Loucy (cell line): ENCODE results near the gene GCFC2.

Experiments
- EZH2phosphoT487 ChIP-seq: fragments of 200-600 bp; IDR thresholded peaks from 2 replicates; pipeline ENCODE4 v1.6.1; 2018; ENCODE audit warnings: antibody characterized with exemption, mild to moderate bottlenecking, moderate library complexity, borderline replicate concordance
- TF ChIP-seq, protein P1 (sequence below): fragments of 200-600 bp; sonication (generic); conservative IDR thresholded peaks from 2 replicates; pipeline ENCODE4 v1.5.1; 2014; ENCODE audit warnings: mild to moderate bottlenecking, antibody characterized with exemption, low read length

DNA sequence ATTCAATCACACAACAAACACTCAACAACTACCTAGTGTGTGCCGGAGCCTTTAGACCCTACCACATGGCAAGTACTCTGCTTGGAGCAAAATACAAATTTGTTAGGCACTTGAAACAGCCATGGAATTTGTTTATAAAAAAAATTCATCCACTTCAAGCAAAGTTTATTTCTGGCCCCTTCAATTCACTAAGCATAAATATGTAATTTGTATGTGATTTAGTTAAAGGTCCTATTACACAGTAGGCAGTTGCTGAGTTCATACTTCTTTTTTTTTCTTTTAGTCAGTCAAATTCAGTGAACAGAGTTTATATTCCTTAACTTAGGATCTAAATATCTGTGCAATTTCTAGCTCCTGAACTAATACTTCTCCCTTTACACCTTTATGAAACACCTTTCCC, 22.5 kb downstream of the GCFC2 start:
- TF ChIP-seq, protein P1, sequence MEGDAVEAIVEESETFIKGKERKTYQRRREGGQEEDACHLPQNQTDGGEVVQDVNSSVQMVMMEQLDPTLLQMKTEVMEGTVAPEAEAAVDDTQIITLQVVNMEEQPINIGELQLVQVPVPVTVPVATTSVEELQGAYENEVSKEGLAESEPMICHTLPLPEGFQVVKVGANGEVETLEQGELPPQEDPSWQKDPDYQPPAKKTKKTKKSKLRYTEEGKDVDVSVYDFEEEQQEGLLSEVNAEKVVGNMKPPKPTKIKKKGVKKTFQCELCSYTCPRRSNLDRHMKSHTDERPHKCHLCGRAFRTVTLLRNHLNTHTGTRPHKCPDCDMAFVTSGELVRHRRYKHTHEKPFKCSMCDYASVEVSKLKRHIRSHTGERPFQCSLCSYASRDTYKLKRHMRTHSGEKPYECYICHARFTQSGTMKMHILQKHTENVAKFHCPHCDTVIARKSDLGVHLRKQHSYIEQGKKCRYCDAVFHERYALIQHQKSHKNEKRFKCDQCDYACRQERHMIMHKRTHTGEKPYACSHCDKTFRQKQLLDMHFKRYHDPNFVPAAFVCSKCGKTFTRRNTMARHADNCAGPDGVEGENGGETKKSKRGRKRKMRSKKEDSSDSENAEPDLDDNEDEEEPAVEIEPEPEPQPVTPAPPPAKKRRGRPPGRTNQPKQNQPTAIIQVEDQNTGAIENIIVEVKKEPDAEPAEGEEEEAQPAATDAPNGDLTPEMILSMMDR, result no peak
- TF ChIP-seq EZH2phosphoT487, result no peak
